Keratinocyte (primary cell): ENCODE measurements around the gene RGSL1. TPM values are rescaled to one million over a fixed set of nuclear protein-coding genes. Genes with fewer than 3 reads are reported as not detected.

ENCODE experiments used
- DNase-seq: peaks from one replicate; pipeline ENCODE4 v3.0.0-alpha.2; 2011; ENCODE audit warnings: low read depth, missing footprints, low spot score
- FAIRE-seq: peaks from 2 replicates; lab custom pipeline; 2011; peaks lifted over from hg19 to GRCh38; lab: Jason Lieb, UNC
- H2AFZ ChIP-seq: 2 replicates; pipeline ENCODE4 v1.6.0; 2012; ENCODE audit warnings: low read length, control low read depth, inconsistent platforms; ENCODE audit not compliant: control insufficient read depth
- H3K27ac ChIP-seq: 2 replicates; pipeline ENCODE4 v1.5.1; 2011; ENCODE audit warnings: low read length; ENCODE audit not compliant: control insufficient read depth, insufficient read depth
- H3K27me3 ChIP-seq: 3 replicates; pipeline ENCODE4 v1.6.0; 2011; ENCODE audit warnings: low read length; ENCODE audit not compliant: control insufficient read depth, insufficient read depth; ENCODE audit errors: extremely low read depth
- H3K36me3 ChIP-seq, 2 experiments: 2 replicates in 1 of 2; 3 replicates in 1 of 2; pipeline ENCODE4 v1.5.1; 2011; ENCODE audit warnings: low read length in 2 of 2, mild to moderate bottlenecking in 1 of 2; ENCODE audit not compliant: control insufficient read depth in 2 of 2, insufficient read depth in 2 of 2; ENCODE audit errors: extremely low read depth in 1 of 2
- H3K4me1 ChIP-seq: 3 replicates; pipeline ENCODE4 v1.5.1; 2011; ENCODE audit warnings: low read length; ENCODE audit not compliant: control insufficient read depth, insufficient read depth; ENCODE audit errors: extremely low read depth
- H3K4me2 ChIP-seq: 3 replicates; pipeline ENCODE4 v1.6.0; 2011; ENCODE audit warnings: low read depth, low read length; ENCODE audit not compliant: control insufficient read depth, insufficient read depth; ENCODE audit errors: extremely low read depth
- H3K4me3 ChIP-seq, 3 experiments: fragments of 200-600 bp in 1 of 3; sonication (generic) in 1 of 3; 2 replicates in 2 of 3; 3 replicates in 1 of 3; pipeline ENCODE4 v1.5.1; 2011 to 2016; ENCODE audit warnings: low read length in 3 of 3, mild to moderate bottlenecking in 3 of 3, control low read depth in 2 of 3, inconsistent platforms in 1 of 3, low read depth in 1 of 3, mixed read lengths in 1 of 3, mixed run types in 1 of 3, moderate library complexity in 1 of 3; ENCODE audit not compliant: control insufficient read depth in 2 of 3, insufficient read depth in 2 of 3; ENCODE audit errors: extremely low read depth in 1 of 3
- H3K79me2 ChIP-seq: 2 replicates; pipeline ENCODE4 v1.6.0; 2012; ENCODE audit warnings: low read length; ENCODE audit not compliant: control insufficient read depth, insufficient read depth
- H3K9ac ChIP-seq: 3 replicates; pipeline ENCODE4 v1.6.0; 2011; ENCODE audit warnings: low read length; ENCODE audit not compliant: control insufficient read depth, insufficient read depth; ENCODE audit errors: extremely low read depth
- H3K9me1 ChIP-seq: 3 replicates; pipeline ENCODE4 v1.6.0; 2011; ENCODE audit warnings: low read length; ENCODE audit not compliant: control insufficient read depth, insufficient read depth; ENCODE audit errors: extremely low read depth
- H3K9me3 ChIP-seq: 2 replicates; pipeline ENCODE4 v1.5.1; 2012; ENCODE audit warnings: low read depth, low read length; ENCODE audit not compliant: control insufficient read depth
- H4K20me1 ChIP-seq: 3 replicates; pipeline ENCODE4 v1.6.0; 2011; ENCODE audit warnings: low read length; ENCODE audit not compliant: control insufficient read depth, insufficient read depth; ENCODE audit errors: extremely low read depth
- EZH2 ChIP-seq: IDR thresholded peaks from one replicate; pipeline ENCODE4 v1.6.1; 2012; ENCODE audit warnings: inconsistent platforms, mild to moderate bottlenecking, low read length, moderate library complexity
- dilution Hi-C: fragments of 300-500 bp; cut with MboI; formaldehyde crosslinking; loops from one replicate; pipeline ENCODE4 v1.7.0; 2020; ENCODE audit warnings: low sequenced_read_pairs; ENCODE audit not compliant: extremely low pct_ligation_motif_present
- polyA plus RNA-seq, 5 experiments: library from polyadenylated mRNA; depleted of rRNA in 3 of 5; stranded (reverse) in 3 of 5; stranded (forward) in 1 of 5; unstranded in 1 of 5; fragments of >200 nt; gene quantifications; 1 replicate in 1 of 5; 2 replicates in 3 of 5; 3 replicates in 1 of 5; pipeline versions ENCODE4 v1.2.1 to v1.2.3, GENCODE V29; 2011 to 2012; ENCODE audit warnings: missing spikeins in 2 of 5, low read depth in 1 of 5, low replicate concordance in 1 of 5
- TF ChIP-seq, protein P1 (sequence below), 3 experiments: IDR thresholded peaks in 1 of 3; conservative IDR thresholded peaks in 1 of 3; optimal IDR thresholded peaks in 1 of 3; 2 replicates in 2 of 3; 3 replicates in 1 of 3; pipeline versions ENCODE3 to v1.5.1; 2011; ENCODE audit warnings: low read length in 3 of 3, mild to moderate bottlenecking in 3 of 3, moderate library complexity in 2 of 3, control low read depth in 1 of 3, inconsistent platforms in 1 of 3; ENCODE audit not compliant: insufficient read depth in 2 of 3; ENCODE audit errors: extremely low read depth in 1 of 3

The RGSL1 gene
- polyA plus RNA-seq, 1 donor (not counting 4 experiments of a cell fraction or from before 2014, with no cell fraction given): not detected

DNA sequence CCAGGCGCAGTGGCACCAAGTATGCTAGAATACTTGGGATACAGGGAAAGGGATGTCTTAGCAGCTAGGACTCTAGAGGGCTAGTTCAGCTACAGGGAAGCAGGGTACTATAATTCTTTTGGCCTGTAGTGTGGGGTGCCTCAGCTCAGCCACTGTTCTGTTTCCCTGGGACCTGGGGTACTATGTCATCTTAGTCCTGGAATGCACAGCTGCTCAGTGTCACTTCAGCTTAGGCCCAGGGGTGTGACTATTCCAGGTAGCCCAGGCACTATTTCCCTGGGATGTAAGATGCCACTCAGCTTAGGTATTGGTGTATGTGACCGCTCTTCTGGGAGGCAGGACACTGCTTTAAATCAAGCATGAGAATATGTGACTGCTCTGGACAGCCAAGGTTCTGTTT, 34.1 kb downstream of the RGSL1 start:
- no peak overlapping the region for H2AFZ ChIP-seq
- DNase-seq (no peak), FAIRE-seq (no peak)
- H3K4me1 ChIP-seq: no peaks in the 10 kb centered on the region
- no peaks in the 10 kb centered on the region for H3K27me3 ChIP-seq
- no peaks in the 10 kb centered on the region for H3K9me3 ChIP-seq
- no peak overlapping the region for H3K4me2 ChIP-seq
- H3K79me2 ChIP-seq: no peaks in the 10 kb centered on the region
- H3K4me3 ChIP-seq: no peak overlapping the region
- TF ChIP-seq, protein P1, sequence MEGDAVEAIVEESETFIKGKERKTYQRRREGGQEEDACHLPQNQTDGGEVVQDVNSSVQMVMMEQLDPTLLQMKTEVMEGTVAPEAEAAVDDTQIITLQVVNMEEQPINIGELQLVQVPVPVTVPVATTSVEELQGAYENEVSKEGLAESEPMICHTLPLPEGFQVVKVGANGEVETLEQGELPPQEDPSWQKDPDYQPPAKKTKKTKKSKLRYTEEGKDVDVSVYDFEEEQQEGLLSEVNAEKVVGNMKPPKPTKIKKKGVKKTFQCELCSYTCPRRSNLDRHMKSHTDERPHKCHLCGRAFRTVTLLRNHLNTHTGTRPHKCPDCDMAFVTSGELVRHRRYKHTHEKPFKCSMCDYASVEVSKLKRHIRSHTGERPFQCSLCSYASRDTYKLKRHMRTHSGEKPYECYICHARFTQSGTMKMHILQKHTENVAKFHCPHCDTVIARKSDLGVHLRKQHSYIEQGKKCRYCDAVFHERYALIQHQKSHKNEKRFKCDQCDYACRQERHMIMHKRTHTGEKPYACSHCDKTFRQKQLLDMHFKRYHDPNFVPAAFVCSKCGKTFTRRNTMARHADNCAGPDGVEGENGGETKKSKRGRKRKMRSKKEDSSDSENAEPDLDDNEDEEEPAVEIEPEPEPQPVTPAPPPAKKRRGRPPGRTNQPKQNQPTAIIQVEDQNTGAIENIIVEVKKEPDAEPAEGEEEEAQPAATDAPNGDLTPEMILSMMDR (optimal IDR thresholded peaks at IDR 0.05 in 1 of 3, IDR thresholded peaks at IDR 0.05 in 1 of 3, conservative IDR thresholded peaks at IDR 0.05 in 1 of 3; ENCODE audit: extremely low read depth in 1 of 3, insufficient read depth in 2 of 3, low read length in 3 of 3): no peak
- TF ChIP-seq EZH2: no peak
- no peak overlapping the region for H3K27ac ChIP-seq
- no peaks in the 10 kb centered on the region for H4K20me1 ChIP-seq
- no peaks in the 10 kb centered on the region for H3K9me1 ChIP-seq
- dilution Hi-C loops: no loop called here
- no peak overlapping the region for H3K9ac ChIP-seq
- H3K36me3 ChIP-seq: no peaks in the 10 kb centered on the region

- no peaks in the 10 kb centered on the region for H3K79me2 ChIP-seq
- no peak overlapping the region for H3K9ac ChIP-seq
- H3K9me1 ChIP-seq: no peaks in the 10 kb centered on the region
- dilution Hi-C loops: no loop called here
- no peak overlapping the region for H2AFZ ChIP-seq
- TF ChIP-seq, protein P1 (optimal IDR thresholded peaks at IDR 0.05 in 1 of 3, IDR thresholded peaks at IDR 0.05 in 1 of 3, conservative IDR thresholded peaks at IDR 0.05 in 1 of 3; ENCODE audit: extremely low read depth in 1 of 3, insufficient read depth in 2 of 3, low read length in 3 of 3): peak; percentile 42 to 68 (median 46)
- no peak for TF ChIP-seq EZH2
- no peaks in the 10 kb centered on the region for H3K4me1 ChIP-seq
- H3K27me3 ChIP-seq: no peaks in the 10 kb centered on the region
- no peaks in the 10 kb centered on the region for H3K36me3 ChIP-seq
- DNase-seq (no peak), FAIRE-seq (no peak)
- no peaks in the 10 kb centered on the region for H3K9me3 ChIP-seq
- no peaks in the 10 kb centered on the region for H4K20me1 ChIP-seq
- no peak overlapping the region for H3K4me2 ChIP-seq
- no peak overlapping the region for H3K27ac ChIP-seq
- no peak overlapping the region for H3K4me3 ChIP-seq
Measured at GRCh38 chr1:182484531-182485257, 34.7 kb downstream of the RGSL1 start.
